PC-3 (cell line): ENCODE results near the gene PAQR3. TPM values are rescaled to one million over a fixed set of nuclear protein-coding genes. Genes with fewer than 3 reads are reported as not detected.

Source experiments
- ATAC-seq: fragments of 200-7000 bp; cut with Tn5 transposase; 2 replicates; pipeline ENCODE4 v1.9.1; 2020; ENCODE audit warnings: mild to moderate bottlenecking, moderate library complexity
- BruUV-seq: library from RNA; stranded (reverse); fragments of 400-500 nt; replicated peaks from 2 replicates; lab custom pipeline; 2021; lab: Mats Ljungman, UMichigan
- CTCF ChIA-PET: fragments of 300-600 bp; sonication (Branson Sonifier 250); formaldehyde crosslinking; loops from one replicate; lab custom pipeline; 2022; ENCODE audit warnings: antibody characterized with exemption; lab: Charles Lee
- POLR2A ChIA-PET: fragments of 300-600 bp; sonication (Branson Sonifier 250); formaldehyde crosslinking; loops from one replicate; lab custom pipeline; 2022; ENCODE audit warnings: antibody characterized with exemption; ENCODE audit not compliant: unreplicated experiment; lab: Charles Lee
- DNase-seq: peaks from one replicate; pipeline ENCODE4 v3.0.0-alpha.2; 2015
- H2AFZ ChIP-seq: fragments of 300-600 bp; sonication (generic); 2 replicates; pipeline ENCODE4 v1.6.0; 2016; ENCODE audit warnings: antibody characterized with exemption, low read length
- H3F3A ChIP-seq: fragments of 300-600 bp; sonication (generic); one replicate; pipeline ENCODE4 v1.6.0; 2017; ENCODE audit warnings: antibody characterized with exemption, low read length, control low read depth, mild to moderate bottlenecking; ENCODE audit not compliant: unreplicated experiment
- H3K27ac ChIP-seq: fragments of 300-600 bp; sonication (generic); 2 replicates; pipeline ENCODE4 v1.5.1; 2016; ENCODE audit warnings: mild to moderate bottlenecking, low read length
- H3K27me3 ChIP-seq: fragments of 300-600 bp; sonication (generic); 2 replicates; pipeline ENCODE4 v1.6.1; 2016; ENCODE audit warnings: low read length, mixed read lengths
- H3K36me3 ChIP-seq: fragments of 300-600 bp; sonication (generic); 2 replicates; pipeline ENCODE4 v1.6.1; 2016; ENCODE audit warnings: low read depth, mixed run types, low read length, mixed read lengths
- H3K4me1 ChIP-seq: fragments of 300-600 bp; sonication (generic); 2 replicates; pipeline ENCODE4 v1.5.1; 2016; ENCODE audit warnings: low read length; ENCODE audit not compliant: insufficient read depth
- H3K4me2 ChIP-seq: fragments of 300-600 bp; sonication (generic); 2 replicates; pipeline ENCODE4 v1.6.0; 2016; ENCODE audit warnings: low read length
- H3K4me3 ChIP-seq: fragments of 300-600 bp; sonication (generic); 2 replicates; pipeline ENCODE4 v1.5.1; 2016; ENCODE audit warnings: mild to moderate bottlenecking, low read length, mixed read lengths
- H3K79me2 ChIP-seq: fragments of 300-600 bp; sonication (generic); 2 replicates; pipeline ENCODE4 v1.6.1; 2017; ENCODE audit warnings: low read length, mixed read lengths
- H3K9ac ChIP-seq: fragments of 300-600 bp; sonication (generic); 2 replicates; pipeline ENCODE4 v1.6.0; 2016; ENCODE audit warnings: mild to moderate bottlenecking, low read length
- H3K9me2 ChIP-seq: fragments of 300-600 bp; sonication (generic); replicated peaks from 2 replicates; pipeline ENCODE4 v1.6.1; 2016; ENCODE audit warnings: mixed run types, low read length, mixed read lengths
- H3K9me3 ChIP-seq: fragments of 300-600 bp; sonication (generic); 2 replicates; pipeline ENCODE4 v1.6.1; 2016; ENCODE audit warnings: low read length, mixed read lengths
- H4K20me1 ChIP-seq: fragments of 300-600 bp; sonication (generic); 2 replicates; pipeline ENCODE4 v1.6.1; 2016; ENCODE audit warnings: low read length, mixed read lengths
- EZH2 ChIP-seq: fragments of 300-600 bp; sonication (generic); IDR thresholded peaks from one replicate; pipeline ENCODE4 v1.6.1; 2017; ENCODE audit warnings: antibody characterized with exemption, mild to moderate bottlenecking, low read length; ENCODE audit not compliant: unreplicated experiment
- EZH2phosphoT487 ChIP-seq: fragments of 300-600 bp; sonication (generic); IDR thresholded peaks from 2 replicates; pipeline ENCODE4 v1.6.1; 2018; ENCODE audit warnings: mild to moderate bottlenecking, antibody characterized with exemption, low read length, borderline replicate concordance
- intact Hi-C: fragments of 100-400 bp; cut with micrococcal nuclease; formaldehyde crosslinking; loops from 2 replicates; pipeline ENCODE4 v1.9.0; 2023
- total RNA-seq: library from RNA; depleted of rRNA; stranded (reverse); fragments of >200 nt; gene quantifications from 2 replicates; pipeline ENCODE4 v1.2.3, GENCODE V29; 2014
- TF ChIP-seq, protein P1 (sequence below): fragments of 300-600 bp; sonication (generic); conservative IDR thresholded peaks from 2 replicates; pipeline ENCODE4 v1.5.1; 2017; ENCODE audit warnings: antibody characterized with exemption, low read depth, mild to moderate bottlenecking, low read length

The PAQR3 gene
- total RNA-seq, 1 experiment from 2014 or later = 16.9 TPM

DNA sequence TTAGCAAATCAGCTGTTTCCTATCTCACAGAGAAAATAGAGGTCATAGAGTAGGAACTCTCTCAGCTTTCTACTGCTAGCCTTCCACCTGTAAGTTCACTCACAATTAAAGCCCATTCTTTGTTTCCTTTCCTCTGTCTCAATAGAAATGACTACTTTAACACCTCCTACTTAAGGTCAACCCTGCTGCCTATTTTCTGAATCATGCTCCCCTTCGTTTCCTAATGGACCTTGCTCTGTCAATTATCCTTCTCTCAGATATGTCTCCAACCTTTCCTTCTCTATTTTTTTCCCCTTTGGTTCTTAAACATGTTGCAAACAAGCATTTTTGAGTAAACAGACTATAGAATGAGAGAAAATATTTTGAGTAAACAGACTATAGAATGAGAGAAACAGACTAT lies 5.1 kb upstream of the PAQR3 start:
- Histone ChIP-seq H3K27me3 (peaks cover 9% of the 10 kb centered on the region; the same call in 1 of the 2 replicates), H3K9ac (no peak overlapping the region), H2AFZ (no peak overlapping the region), H3K4me1 (no peaks in the 10 kb centered on the region; the same call in 1 of the 2 replicates), H3K79me2 (no peaks in the 10 kb centered on the region), H3K9me3 (no peaks in the 10 kb centered on the region), H3K4me2 (no peak overlapping the region), H3K36me3 (no peaks in the 10 kb centered on the region), H4K20me1 (no peaks in the 10 kb centered on the region), H3K4me3 (no peak overlapping the region), H3K9me2 (no peaks in the 10 kb centered on the region), H3K27ac (no peak overlapping the region), H3F3A (no peaks in the 10 kb centered on the region)
- ChIA-PET CTCF (no interaction called here), POLR2A (no interaction called here)
- no peak for ATAC-seq
- no peak for TF ChIP-seq EZH2
- TF ChIP-seq, protein P1, sequence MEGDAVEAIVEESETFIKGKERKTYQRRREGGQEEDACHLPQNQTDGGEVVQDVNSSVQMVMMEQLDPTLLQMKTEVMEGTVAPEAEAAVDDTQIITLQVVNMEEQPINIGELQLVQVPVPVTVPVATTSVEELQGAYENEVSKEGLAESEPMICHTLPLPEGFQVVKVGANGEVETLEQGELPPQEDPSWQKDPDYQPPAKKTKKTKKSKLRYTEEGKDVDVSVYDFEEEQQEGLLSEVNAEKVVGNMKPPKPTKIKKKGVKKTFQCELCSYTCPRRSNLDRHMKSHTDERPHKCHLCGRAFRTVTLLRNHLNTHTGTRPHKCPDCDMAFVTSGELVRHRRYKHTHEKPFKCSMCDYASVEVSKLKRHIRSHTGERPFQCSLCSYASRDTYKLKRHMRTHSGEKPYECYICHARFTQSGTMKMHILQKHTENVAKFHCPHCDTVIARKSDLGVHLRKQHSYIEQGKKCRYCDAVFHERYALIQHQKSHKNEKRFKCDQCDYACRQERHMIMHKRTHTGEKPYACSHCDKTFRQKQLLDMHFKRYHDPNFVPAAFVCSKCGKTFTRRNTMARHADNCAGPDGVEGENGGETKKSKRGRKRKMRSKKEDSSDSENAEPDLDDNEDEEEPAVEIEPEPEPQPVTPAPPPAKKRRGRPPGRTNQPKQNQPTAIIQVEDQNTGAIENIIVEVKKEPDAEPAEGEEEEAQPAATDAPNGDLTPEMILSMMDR = no peak
- no peak for TF ChIP-seq EZH2phosphoT487
- DNase-seq = no peak
- intact Hi-C loops = no loop called here
- no TSS peak for BruUV-seq

GRCh38 chr4:78940752-78941151 lies 1.5 kb upstream of the PAQR3 start:
- Histone ChIP-seq H3K4me3 (no peak overlapping the region), H3K36me3 (no peaks in the 10 kb centered on the region), H3K4me2 (no peak overlapping the region), H3K27me3 (no peaks in the 10 kb centered on the region), H2AFZ (no peak overlapping the region), H3K9me2 (no peaks in the 10 kb centered on the region), H3K9ac (no peak overlapping the region), H3K27ac (no peak overlapping the region), H4K20me1 (no peaks in the 10 kb centered on the region), H3F3A (no peaks in the 10 kb centered on the region), H3K79me2 (peaks cover 15% of the 10 kb centered on the region; the same call in 1 of the 2 replicates), H3K4me1 (peaks cover 8% of the 10 kb centered on the region), H3K9me3 (no peaks in the 10 kb centered on the region)
- intact Hi-C loops = no loop called here
- TF ChIP-seq EZH2 = no peak
- no peak for TF ChIP-seq EZH2phosphoT487
- TF ChIP-seq, protein P1 = no peak
- no peak for ATAC-seq
- ChIA-PET POLR2A (no interaction called here), CTCF (no interaction called here)
- no peak for DNase-seq
- BruUV-seq = no TSS peak

DNA sequence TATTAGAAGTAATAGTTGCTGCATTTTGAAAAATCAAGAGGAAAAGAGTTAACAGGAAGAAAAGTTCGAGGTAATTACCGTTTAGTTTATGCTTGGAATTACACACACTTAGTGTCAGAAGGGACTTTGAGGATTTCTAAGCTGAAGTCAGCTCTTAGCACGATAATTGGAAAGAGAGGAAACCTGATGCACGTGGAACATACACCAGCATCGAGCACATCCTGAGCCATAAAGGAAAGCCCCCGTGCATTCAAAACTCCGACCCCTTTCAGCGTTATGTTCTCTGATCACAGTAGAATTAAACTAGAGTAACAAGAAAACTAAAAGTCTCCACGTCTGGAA lies 400 bp upstream of the PAQR3 start:
- Histone ChIP-seq H3F3A (no peaks in the 10 kb centered on the region), H2AFZ (peak overlapping the region; percentile 99), H3K4me1 (peaks cover 8% of the 10 kb centered on the region), H3K9ac (peak overlapping the region; percentile 77), H3K79me2 (peaks cover 15% of the 10 kb centered on the region; the same call in 1 of the 2 replicates), H3K36me3 (no peaks in the 10 kb centered on the region), H3K9me2 (no peaks in the 10 kb centered on the region), H3K9me3 (no peaks in the 10 kb centered on the region), H4K20me1 (no peaks in the 10 kb centered on the region), H3K27ac (no peak overlapping the region), H3K27me3 (no peaks in the 10 kb centered on the region), H3K4me3 (peak overlapping the region; percentile 93), H3K4me2 (peak overlapping the region; percentile 92)
- intact Hi-C loops = no loop called here
- ATAC-seq (peak; percentile 20), DNase-seq (no peak)
- BruUV-seq = no TSS peak
- ChIA-PET POLR2A (interaction anchor here (0.6 kb wide), 1 partner anchor 280 kb away, joined by 11 read pairs; no protein-coding TSS in a partner anchor), CTCF (no interaction called here)
- TF ChIP-seq, protein P1 = no peak
- TF ChIP-seq EZH2phosphoT487 = no peak
- no peak for TF ChIP-seq EZH2
